Activated T-cell treated with anti-CD3 and anti-CD28 coated beads, Interleukin-2, amount 50 U/mL, for 72 hours (primary cell): ENCODE measurements around the gene GSK3A. TPM values are rescaled to one million over a fixed set of nuclear protein-coding genes. Genes with fewer than 3 reads are reported as not detected.

Source experiments
- ATAC-seq, 2 donors: fragments of 150-1000 bp; cut with Tn5 transposase; replicated peaks in 1 of 2; 2 replicates each; pipeline ENCODE4 v1.10.0; 2021; ENCODE audit warnings: moderate library complexity in 2 of 2, mild to moderate bottlenecking in 1 of 2
- DNase-seq, 2 donors: peaks; one replicate each; pipeline ENCODE4 v3.0.0; 2021 to 2022; ENCODE audit warnings: mixed read lengths in 1 of 2
- H3K27ac Mint-ChIP-seq: one replicate; pipeline ENCODE4 v1.8.0; 2022; ENCODE audit warnings: mild to moderate bottlenecking, moderate library complexity, mixed read lengths
- H3K27me3 Mint-ChIP-seq: one replicate; pipeline ENCODE4 v1.8.0; 2022; ENCODE audit warnings: low read depth, mixed read lengths
- H3K36me3 Mint-ChIP-seq, 2 donors: one replicate each; pipeline ENCODE4 v1.8.0; 2022; ENCODE audit warnings: mixed read lengths in 2 of 2, mild to moderate bottlenecking in 1 of 2; ENCODE audit not compliant: insufficient read depth in 2 of 2
- H3K4me1 Mint-ChIP-seq: one replicate; pipeline ENCODE4 v1.8.0; 2022; ENCODE audit warnings: low read depth, mixed read lengths
- H3K4me3 Mint-ChIP-seq, 2 donors: one replicate each; pipeline ENCODE4 v1.8.0; 2022; ENCODE audit warnings: mild to moderate bottlenecking in 2 of 2, mixed read lengths in 2 of 2, moderate library complexity in 2 of 2
- H3K9me3 Mint-ChIP-seq, 2 donors: one replicate each; pipeline ENCODE4 v1.8.0; 2022; ENCODE audit warnings: mixed read lengths in 2 of 2
- total RNA-seq, 2 donors: library from RNA; stranded (reverse); gene quantifications; one replicate each; pipeline ENCODE4 v1.2.3, GENCODE V29; 2022

The GSK3A gene
- total RNA-seq, 2 donors from 2014 or later = 39.6 to 43.2 TPM

- Mint-ChIP-seq H3K4me3 (no peak overlapping the region), H3K36me3 (no peaks in the 10 kb centered on the region), H3K4me1 (peaks cover 55% of the 10 kb centered on the region), H3K27ac (no peak overlapping the region), H3K9me3 (no peaks in the 10 kb centered on the region), H3K27me3 (no peaks in the 10 kb centered on the region)
- no peak for DNase-seq
- no peak for ATAC-seq
These were observed 4.7 kb upstream of the GSK3A start for GRCh38 chr19:42246922-42247639.

GRCh38 chr19:42246143-42246921, 3.9 kb upstream of the GSK3A start:
- ATAC-seq = no peak
- no peaks in the 10 kb centered on the region for H3K27me3 Mint-ChIP-seq
- no peak for DNase-seq
- peak overlapping the region in 1 of 2 donors; percentile 12 for H3K4me3 Mint-ChIP-seq
- peaks cover 51% of the 10 kb centered on the region for H3K4me1 Mint-ChIP-seq
- H3K36me3 Mint-ChIP-seq = no peaks in the 10 kb centered on the region
- H3K27ac Mint-ChIP-seq = peak overlapping the region; percentile 7
- H3K9me3 Mint-ChIP-seq = no peaks in the 10 kb centered on the region

- Mint-ChIP-seq H3K27me3 (no peaks in the 10 kb centered on the region), H3K9me3 (no peaks in the 10 kb centered on the region), H3K36me3 (peaks cover 0 to 3% of the 10 kb centered on the region in 2 donors), H3K4me3 (peak overlapping the region; percentile 91 to 93), H3K4me1 (peaks cover 51% of the 10 kb centered on the region), H3K27ac (peak overlapping the region; percentile 95)
- ATAC-seq (no peak), DNase-seq (no peak)
These were observed 2.8 kb upstream of the GSK3A start for GRCh38 chr19:42245231-42245630.

- peak overlapping the region; percentile 95 for H3K27ac Mint-ChIP-seq
- H3K36me3 Mint-ChIP-seq = peaks cover 0 to 6% of the 10 kb centered on the region in 2 donors
- peak overlapping the region; percentile 91 to 93 for H3K4me3 Mint-ChIP-seq
- peaks cover 52% of the 10 kb centered on the region for H3K4me1 Mint-ChIP-seq
- no peaks in the 10 kb centered on the region for H3K27me3 Mint-ChIP-seq
- H3K9me3 Mint-ChIP-seq = no peaks in the 10 kb centered on the region
- ATAC-seq (peak; percentile 47 to 51), DNase-seq (peak; percentile 92 to 94)
These were observed 2.2 kb upstream of the GSK3A start for GRCh38 chr19:42244347-42245220.

GRCh38 chr19:42242069-42242511, 312 bp downstream of the GSK3A start:
- Mint-ChIP-seq H3K4me1 (peaks cover 57% of the 10 kb centered on the region), H3K27me3 (no peaks in the 10 kb centered on the region), H3K4me3 (peak overlapping the region; percentile 91), H3K9me3 (no peaks in the 10 kb centered on the region), H3K27ac (peak overlapping the region; percentile 94), H3K36me3 (peaks cover 2 to 11% of the 10 kb centered on the region in 2 donors)
- no peak for ATAC-seq
- DNase-seq = no peak

GRCh38 chr19:42241279-42241678, 1.1 kb downstream of the GSK3A start:
- H3K27ac Mint-ChIP-seq = peak overlapping the region; percentile 94

GRCh38 chr19:42239544-42240220, 2.7 kb downstream of the GSK3A start:
- peak overlapping the region; percentile 90 for H3K27ac Mint-ChIP-seq
- no peak for DNase-seq
- no peak for ATAC-seq
- H3K36me3 Mint-ChIP-seq = peaks cover 2 to 18% of the 10 kb centered on the region in 2 donors
- H3K27me3 Mint-ChIP-seq = no peaks in the 10 kb centered on the region
- H3K4me1 Mint-ChIP-seq = peaks cover 35% of the 10 kb centered on the region
- H3K4me3 Mint-ChIP-seq = no peak overlapping the region
- H3K9me3 Mint-ChIP-seq = no peaks in the 10 kb centered on the region

More at GRCh38 chr19:42241279-42241678, 1.1 kb downstream of the GSK3A start:
- no peak for ATAC-seq
- Mint-ChIP-seq H3K36me3 (peaks cover 2 to 12% of the 10 kb centered on the region in 2 donors), H3K27me3 (no peaks in the 10 kb centered on the region), H3K4me3 (peak overlapping the region; percentile 86 to 91), H3K4me1 (peaks cover 48% of the 10 kb centered on the region), H3K9me3 (no peaks in the 10 kb centered on the region)
- DNase-seq = no peak

GRCh38 chr19:42235181-42235580, 7.2 kb downstream of the GSK3A start:
- H3K27me3 Mint-ChIP-seq = no peaks in the 10 kb centered on the region
- H3K4me3 Mint-ChIP-seq = no peak overlapping the region
- DNase-seq (no peak), ATAC-seq (no peak)
- peaks cover 13% of the 10 kb centered on the region for H3K4me1 Mint-ChIP-seq
- H3K27ac Mint-ChIP-seq = no peak overlapping the region
- no peaks in the 10 kb centered on the region for H3K9me3 Mint-ChIP-seq
- H3K36me3 Mint-ChIP-seq = peaks cover 6 to 24% of the 10 kb centered on the region in 2 donors

- Mint-ChIP-seq H3K4me3 (no peak overlapping the region), H3K27me3 (no peaks in the 10 kb centered on the region), H3K27ac (no peak overlapping the region), H3K36me3 (peaks cover 8 to 22% of the 10 kb centered on the region in 2 donors), H3K4me1 (peaks cover 10% of the 10 kb centered on the region), H3K9me3 (no peaks in the 10 kb centered on the region)
- ATAC-seq (no peak), DNase-seq (no peak)
These were observed 8.0 kb downstream of the GSK3A start for GRCh38 chr19:42234364-42234763.

GRCh38 chr19:42233678-42234292, 8.6 kb downstream of the GSK3A start:
- Mint-ChIP-seq H3K27ac (no peak overlapping the region), H3K4me3 (no peak overlapping the region), H3K36me3 (peaks cover 6 to 18% of the 10 kb centered on the region in 2 donors), H3K4me1 (peaks cover 11% of the 10 kb centered on the region), H3K27me3 (no peaks in the 10 kb centered on the region), H3K9me3 (no peaks in the 10 kb centered on the region)
- ATAC-seq (no peak), DNase-seq (no peak)

GRCh38 chr19:42233106-42233505, 9.3 kb downstream of the GSK3A start:
- Mint-ChIP-seq H3K27me3 (no peaks in the 10 kb centered on the region), H3K27ac (no peak overlapping the region), H3K4me1 (peaks cover 17% of the 10 kb centered on the region), H3K4me3 (no peak overlapping the region), H3K36me3 (peaks cover 6 to 18% of the 10 kb centered on the region in 2 donors), H3K9me3 (no peaks in the 10 kb centered on the region)
- ATAC-seq (no peak), DNase-seq (no peak)

- H3K27ac Mint-ChIP-seq = peak overlapping the region; percentile 20
- H3K36me3 Mint-ChIP-seq = peaks cover 6 to 19% of the 10 kb centered on the region in 2 donors
- peaks cover 22% of the 10 kb centered on the region for H3K4me1 Mint-ChIP-seq
- H3K4me3 Mint-ChIP-seq = no peak overlapping the region
- no peaks in the 10 kb centered on the region for H3K9me3 Mint-ChIP-seq
- H3K27me3 Mint-ChIP-seq = no peaks in the 10 kb centered on the region
- no peak for DNase-seq
- ATAC-seq = peak in 1 of 2 donors; percentile 9
These were observed 10.0 kb downstream of the GSK3A start for GRCh38 chr19:42232435-42232834.
